A549 (cell line): Measurements from ENCODE around the gene MYO15B.

ENCODE experiments used
- CEBPB ChIP-seq, 2 experiments: fragments of >200 bp in 1 of 2; sonication (Bioruptor Twin) in 1 of 2; formaldehyde crosslinking in 1 of 2; IDR thresholded peaks; 2 replicates each; pipeline ENCODE4 v1.6.1; 2012 to 2016
- CHD2 ChIP-seq: fragments of 150-350 bp; IDR thresholded peaks from 2 replicates; pipeline ENCODE4 v1.6.1; 2014; ENCODE audit warnings: low read length; ENCODE audit not compliant: partially characterized antibody
- CTCF ChIP-seq: fragments of >200 bp; sonication (Bioruptor Twin); formaldehyde crosslinking; IDR thresholded peaks from 3 replicates; pipeline ENCODE4 v1.5.1; 2016
- EP300 ChIP-seq, 2 experiments: fragments of >200 bp; sonication (Bioruptor Twin); formaldehyde crosslinking; IDR thresholded peaks; 2 replicates in 1 of 2; 3 replicates in 1 of 2; pipeline ENCODE4 v1.6.1; 2016 to 2017
- HMGXB4 ChIP-seq: fragments of 250-450 bp; sonication (Bioruptor Pico); IDR thresholded peaks from 2 replicates; pipeline ENCODE4 v1.5.0; 2021; ENCODE audit warnings: mild to moderate bottlenecking, moderate library complexity, borderline replicate concordance
- NFE2L2 ChIP-seq: fragments of 150-350 bp; conservative IDR thresholded peaks from 2 replicates; pipeline ENCODE4 v1.6.1; 2014; ENCODE audit warnings: low read length
- NR3C1 ChIP-seq: fragments of >200 bp; sonication (Bioruptor Twin); formaldehyde crosslinking; IDR thresholded peaks from 3 replicates; pipeline ENCODE4 v1.6.1; 2017
- POLR2A ChIP-seq: IDR thresholded peaks from 2 replicates; pipeline ENCODE4 v1.6.1; 2012; ENCODE audit warnings: mild to moderate bottlenecking, low read length
- RFX5 ChIP-seq: fragments of 450-650 bp; IDR thresholded peaks from 2 replicates; pipeline ENCODE4 v1.7.1; 2014; ENCODE audit warnings: antibody characterized with exemption, mild to moderate bottlenecking, moderate library complexity

- TF ChIP-seq CTCF (no peak), POLR2A (no peak), RFX5 (no peak), EP300 (IDR thresholded peaks at IDR 0.05) (no peak), CEBPB (IDR thresholded peaks at IDR 0.05) (no peak), CHD2 (no peak), HMGXB4 (CRISPR knock-in tag) (no peak), NFE2L2 (no peak), NR3C1 (no peak)
Observed at GRCh38 chr17:75647061-75647460, 59.5 kb downstream of the MYO15B start.
